ENCODE results near the gene TLR9. TPM values are rescaled to one million over a fixed set of nuclear protein-coding genes. Genes with fewer than 3 reads are reported as not detected.

The TLR9 gene
- total RNA-seq, 1 experiment from 2014 or later, result not detected

DNA sequence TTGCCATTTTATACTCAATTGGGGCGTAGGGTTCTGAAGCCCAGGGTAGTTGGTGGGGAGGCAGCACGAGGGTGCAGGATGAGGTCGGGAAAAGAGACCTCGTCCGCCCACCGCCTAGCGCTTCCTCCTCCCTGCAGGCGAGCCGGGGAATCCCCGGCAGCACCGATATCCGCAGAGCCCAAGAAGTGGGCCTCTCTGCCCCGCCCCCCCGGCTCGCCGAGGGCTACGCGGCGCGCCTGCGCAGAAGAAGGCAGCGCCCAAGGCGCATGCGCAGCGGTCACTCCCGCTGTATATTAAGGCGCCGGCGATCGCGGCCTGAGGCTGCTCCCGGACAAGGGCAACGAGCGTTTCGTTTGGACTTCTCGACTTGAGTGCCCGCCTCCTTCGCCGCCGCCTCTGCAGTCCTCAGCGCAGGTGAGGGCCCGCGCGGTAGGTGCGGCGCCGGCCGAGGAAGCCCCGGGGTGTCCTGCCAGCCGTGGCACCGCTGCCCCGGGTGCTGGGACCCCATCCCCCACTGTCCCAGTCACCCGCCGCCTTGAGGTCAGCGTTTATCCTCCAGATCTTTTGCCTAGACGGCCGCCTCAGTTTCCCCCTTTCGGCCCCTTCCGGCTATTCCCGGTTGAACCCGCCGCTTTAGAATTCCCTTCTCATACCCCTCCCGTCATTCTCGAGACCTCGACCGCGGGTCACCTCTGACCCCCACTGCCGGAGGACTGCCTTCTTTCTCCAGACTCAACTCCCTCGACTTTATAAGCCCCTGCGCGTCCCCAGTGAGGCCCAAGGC lies 27.4 kb downstream of the TLR9 start, which contains the start of gene ALAS1 (continued):
- TF ChIP-seq, protein P1, sequence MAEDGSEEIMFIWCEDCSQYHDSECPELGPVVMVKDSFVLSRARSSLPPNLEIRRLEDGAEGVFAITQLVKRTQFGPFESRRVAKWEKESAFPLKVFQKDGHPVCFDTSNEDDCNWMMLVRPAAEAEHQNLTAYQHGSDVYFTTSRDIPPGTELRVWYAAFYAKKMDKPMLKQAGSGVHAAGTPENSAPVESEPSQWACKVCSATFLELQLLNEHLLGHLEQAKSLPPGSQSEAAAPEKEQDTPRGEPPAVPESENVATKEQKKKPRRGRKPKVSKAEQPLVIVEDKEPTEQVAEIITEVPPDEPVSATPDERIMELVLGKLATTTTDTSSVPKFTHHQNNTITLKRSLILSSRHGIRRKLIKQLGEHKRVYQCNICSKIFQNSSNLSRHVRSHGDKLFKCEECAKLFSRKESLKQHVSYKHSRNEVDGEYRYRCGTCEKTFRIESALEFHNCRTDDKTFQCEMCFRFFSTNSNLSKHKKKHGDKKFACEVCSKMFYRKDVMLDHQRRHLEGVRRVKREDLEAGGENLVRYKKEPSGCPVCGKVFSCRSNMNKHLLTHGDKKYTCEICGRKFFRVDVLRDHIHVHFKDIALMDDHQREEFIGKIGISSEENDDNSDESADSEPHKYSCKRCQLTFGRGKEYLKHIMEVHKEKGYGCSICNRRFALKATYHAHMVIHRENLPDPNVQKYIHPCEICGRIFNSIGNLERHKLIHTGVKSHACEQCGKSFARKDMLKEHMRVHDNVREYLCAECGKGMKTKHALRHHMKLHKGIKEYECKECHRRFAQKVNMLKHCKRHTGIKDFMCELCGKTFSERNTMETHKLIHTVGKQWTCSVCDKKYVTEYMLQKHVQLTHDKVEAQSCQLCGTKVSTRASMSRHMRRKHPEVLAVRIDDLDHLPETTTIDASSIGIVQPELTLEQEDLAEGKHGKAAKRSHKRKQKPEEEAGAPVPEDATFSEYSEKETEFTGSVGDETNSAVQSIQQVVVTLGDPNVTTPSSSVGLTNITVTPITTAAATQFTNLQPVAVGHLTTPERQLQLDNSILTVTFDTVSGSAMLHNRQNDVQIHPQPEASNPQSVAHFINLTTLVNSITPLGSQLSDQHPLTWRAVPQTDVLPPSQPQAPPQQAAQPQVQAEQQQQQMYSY (CRISPR knock-in tag; IDR thresholded peaks at IDR 0.05), result no peak
- TF ChIP-seq HMGA2 (CRISPR knock-in tag; IDR thresholded peaks at IDR 0.05), result no peak
- no peak for TF ChIP-seq GTF2I (CRISPR knock-in tag; conservative IDR thresholded peaks at IDR 0.05)
- TF ChIP-seq, protein P2, sequence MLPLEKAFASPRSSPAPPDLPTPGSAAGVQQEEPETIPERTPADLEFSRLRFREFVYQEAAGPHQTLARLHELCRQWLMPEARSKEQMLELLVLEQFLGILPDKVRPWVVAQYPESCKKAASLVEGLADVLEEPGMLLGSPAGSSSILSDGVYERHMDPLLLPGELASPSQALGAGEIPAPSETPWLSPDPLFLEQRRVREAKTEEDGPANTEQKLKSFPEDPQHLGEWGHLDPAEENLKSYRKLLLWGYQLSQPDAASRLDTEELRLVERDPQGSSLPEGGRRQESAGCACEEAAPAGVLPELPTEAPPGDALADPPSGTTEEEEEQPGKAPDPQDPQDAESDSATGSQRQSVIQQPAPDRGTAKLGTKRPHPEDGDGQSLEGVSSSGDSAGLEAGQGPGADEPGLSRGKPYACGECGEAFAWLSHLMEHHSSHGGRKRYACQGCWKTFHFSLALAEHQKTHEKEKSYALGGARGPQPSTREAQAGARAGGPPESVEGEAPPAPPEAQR (CRISPR knock-in tag; IDR thresholded peaks at IDR 0.05), result no peak
- TF ChIP-seq, protein P3, sequence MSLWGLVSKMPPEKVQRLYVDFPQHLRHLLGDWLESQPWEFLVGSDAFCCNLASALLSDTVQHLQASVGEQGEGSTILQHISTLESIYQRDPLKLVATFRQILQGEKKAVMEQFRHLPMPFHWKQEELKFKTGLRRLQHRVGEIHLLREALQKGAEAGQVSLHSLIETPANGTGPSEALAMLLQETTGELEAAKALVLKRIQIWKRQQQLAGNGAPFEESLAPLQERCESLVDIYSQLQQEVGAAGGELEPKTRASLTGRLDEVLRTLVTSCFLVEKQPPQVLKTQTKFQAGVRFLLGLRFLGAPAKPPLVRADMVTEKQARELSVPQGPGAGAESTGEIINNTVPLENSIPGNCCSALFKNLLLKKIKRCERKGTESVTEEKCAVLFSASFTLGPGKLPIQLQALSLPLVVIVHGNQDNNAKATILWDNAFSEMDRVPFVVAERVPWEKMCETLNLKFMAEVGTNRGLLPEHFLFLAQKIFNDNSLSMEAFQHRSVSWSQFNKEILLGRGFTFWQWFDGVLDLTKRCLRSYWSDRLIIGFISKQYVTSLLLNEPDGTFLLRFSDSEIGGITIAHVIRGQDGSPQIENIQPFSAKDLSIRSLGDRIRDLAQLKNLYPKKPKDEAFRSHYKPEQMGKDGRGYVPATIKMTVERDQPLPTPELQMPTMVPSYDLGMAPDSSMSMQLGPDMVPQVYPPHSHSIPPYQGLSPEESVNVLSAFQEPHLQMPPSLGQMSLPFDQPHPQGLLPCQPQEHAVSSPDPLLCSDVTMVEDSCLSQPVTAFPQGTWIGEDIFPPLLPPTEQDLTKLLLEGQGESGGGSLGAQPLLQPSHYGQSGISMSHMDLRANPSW (CRISPR knock-in tag; conservative IDR thresholded peaks at IDR 0.05; ENCODE audit: low read depth), result no peak
- no peak for TF ChIP-seq ZNF263 (CRISPR knock-in tag; IDR thresholded peaks at IDR 0.05; ENCODE audit: low read depth)
- TF ChIP-seq, protein P4, sequence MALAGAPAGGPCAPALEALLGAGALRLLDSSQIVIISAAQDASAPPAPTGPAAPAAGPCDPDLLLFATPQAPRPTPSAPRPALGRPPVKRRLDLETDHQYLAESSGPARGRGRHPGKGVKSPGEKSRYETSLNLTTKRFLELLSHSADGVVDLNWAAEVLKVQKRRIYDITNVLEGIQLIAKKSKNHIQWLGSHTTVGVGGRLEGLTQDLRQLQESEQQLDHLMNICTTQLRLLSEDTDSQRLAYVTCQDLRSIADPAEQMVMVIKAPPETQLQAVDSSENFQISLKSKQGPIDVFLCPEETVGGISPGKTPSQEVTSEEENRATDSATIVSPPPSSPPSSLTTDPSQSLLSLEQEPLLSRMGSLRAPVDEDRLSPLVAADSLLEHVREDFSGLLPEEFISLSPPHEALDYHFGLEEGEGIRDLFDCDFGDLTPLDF (CRISPR knock-in tag; IDR thresholded peaks at IDR 0.05), result no peak
- TF ChIP-seq RORB (CRISPR knock-in tag; IDR thresholded peaks at IDR 0.05), result no peak
- TF ChIP-seq, protein P5, sequence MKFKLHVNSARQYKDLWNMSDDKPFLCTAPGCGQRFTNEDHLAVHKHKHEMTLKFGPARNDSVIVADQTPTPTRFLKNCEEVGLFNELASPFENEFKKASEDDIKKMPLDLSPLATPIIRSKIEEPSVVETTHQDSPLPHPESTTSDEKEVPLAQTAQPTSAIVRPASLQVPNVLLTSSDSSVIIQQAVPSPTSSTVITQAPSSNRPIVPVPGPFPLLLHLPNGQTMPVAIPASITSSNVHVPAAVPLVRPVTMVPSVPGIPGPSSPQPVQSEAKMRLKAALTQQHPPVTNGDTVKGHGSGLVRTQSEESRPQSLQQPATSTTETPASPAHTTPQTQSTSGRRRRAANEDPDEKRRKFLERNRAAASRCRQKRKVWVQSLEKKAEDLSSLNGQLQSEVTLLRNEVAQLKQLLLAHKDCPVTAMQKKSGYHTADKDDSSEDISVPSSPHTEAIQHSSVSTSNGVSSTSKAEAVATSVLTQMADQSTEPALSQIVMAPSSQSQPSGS (CRISPR knock-in tag; IDR thresholded peaks at IDR 0.05; ENCODE audit: borderline replicate concordance, low read depth), result no peak
- TF ChIP-seq, protein P6, sequence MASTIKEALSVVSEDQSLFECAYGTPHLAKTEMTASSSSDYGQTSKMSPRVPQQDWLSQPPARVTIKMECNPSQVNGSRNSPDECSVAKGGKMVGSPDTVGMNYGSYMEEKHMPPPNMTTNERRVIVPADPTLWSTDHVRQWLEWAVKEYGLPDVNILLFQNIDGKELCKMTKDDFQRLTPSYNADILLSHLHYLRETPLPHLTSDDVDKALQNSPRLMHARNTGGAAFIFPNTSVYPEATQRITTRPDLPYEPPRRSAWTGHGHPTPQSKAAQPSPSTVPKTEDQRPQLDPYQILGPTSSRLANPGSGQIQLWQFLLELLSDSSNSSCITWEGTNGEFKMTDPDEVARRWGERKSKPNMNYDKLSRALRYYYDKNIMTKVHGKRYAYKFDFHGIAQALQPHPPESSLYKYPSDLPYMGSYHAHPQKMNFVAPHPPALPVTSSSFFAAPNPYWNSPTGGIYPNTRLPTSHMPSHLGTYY (CRISPR knock-in tag; IDR thresholded peaks at IDR 0.05), result no peak
- TF ChIP-seq, protein P7, sequence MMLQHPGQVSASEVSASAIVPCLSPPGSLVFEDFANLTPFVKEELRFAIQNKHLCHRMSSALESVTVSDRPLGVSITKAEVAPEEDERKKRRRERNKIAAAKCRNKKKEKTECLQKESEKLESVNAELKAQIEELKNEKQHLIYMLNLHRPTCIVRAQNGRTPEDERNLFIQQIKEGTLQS (CRISPR knock-in tag; conservative IDR thresholded peaks at IDR 0.05), result no peak
- TF ChIP-seq IRF2 (CRISPR knock-in tag; IDR thresholded peaks at IDR 0.05; ENCODE audit: borderline replicate concordance, low read depth), result no peak
- no peak for TF ChIP-seq ZBTB21 (CRISPR knock-in tag; IDR thresholded peaks at IDR 0.05; ENCODE audit: borderline replicate concordance)
- no peak for TF ChIP-seq TEAD4 (CRISPR knock-in tag; IDR thresholded peaks at IDR 0.05)
- TF ChIP-seq, protein P8, sequence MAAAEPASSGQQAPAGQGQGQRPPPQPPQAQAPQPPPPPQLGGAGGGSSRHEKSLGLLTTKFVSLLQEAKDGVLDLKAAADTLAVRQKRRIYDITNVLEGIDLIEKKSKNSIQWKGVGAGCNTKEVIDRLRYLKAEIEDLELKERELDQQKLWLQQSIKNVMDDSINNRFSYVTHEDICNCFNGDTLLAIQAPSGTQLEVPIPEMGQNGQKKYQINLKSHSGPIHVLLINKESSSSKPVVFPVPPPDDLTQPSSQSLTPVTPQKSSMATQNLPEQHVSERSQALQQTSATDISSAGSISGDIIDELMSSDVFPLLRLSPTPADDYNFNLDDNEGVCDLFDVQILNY (CRISPR knock-in tag; IDR thresholded peaks at IDR 0.05), result no peak
- no peak for TF ChIP-seq ZNF396 (CRISPR knock-in tag; IDR thresholded peaks at IDR 0.05; ENCODE audit: borderline replicate concordance)
